ENCODE results near the gene HPD.

GRCh38 chr12:121799156-121799841 is 59.4 kb downstream of the HPD start:
- TF ChIP-seq, protein P1, sequence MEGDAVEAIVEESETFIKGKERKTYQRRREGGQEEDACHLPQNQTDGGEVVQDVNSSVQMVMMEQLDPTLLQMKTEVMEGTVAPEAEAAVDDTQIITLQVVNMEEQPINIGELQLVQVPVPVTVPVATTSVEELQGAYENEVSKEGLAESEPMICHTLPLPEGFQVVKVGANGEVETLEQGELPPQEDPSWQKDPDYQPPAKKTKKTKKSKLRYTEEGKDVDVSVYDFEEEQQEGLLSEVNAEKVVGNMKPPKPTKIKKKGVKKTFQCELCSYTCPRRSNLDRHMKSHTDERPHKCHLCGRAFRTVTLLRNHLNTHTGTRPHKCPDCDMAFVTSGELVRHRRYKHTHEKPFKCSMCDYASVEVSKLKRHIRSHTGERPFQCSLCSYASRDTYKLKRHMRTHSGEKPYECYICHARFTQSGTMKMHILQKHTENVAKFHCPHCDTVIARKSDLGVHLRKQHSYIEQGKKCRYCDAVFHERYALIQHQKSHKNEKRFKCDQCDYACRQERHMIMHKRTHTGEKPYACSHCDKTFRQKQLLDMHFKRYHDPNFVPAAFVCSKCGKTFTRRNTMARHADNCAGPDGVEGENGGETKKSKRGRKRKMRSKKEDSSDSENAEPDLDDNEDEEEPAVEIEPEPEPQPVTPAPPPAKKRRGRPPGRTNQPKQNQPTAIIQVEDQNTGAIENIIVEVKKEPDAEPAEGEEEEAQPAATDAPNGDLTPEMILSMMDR (conservative IDR thresholded peaks at IDR 0.05; ENCODE audit: low read depth, low read length), result no peak
- TF ChIP-seq POLR2A (IDR thresholded peaks at IDR 0.05; ENCODE audit: low read depth, low read length) (no peak), MAZ (IDR thresholded peaks at IDR 0.05; ENCODE audit: borderline replicate concordance, low read depth, low read length) (peak; percentile 9; the same call in 1 of the 2 replicates), RAD21 (IDR thresholded peaks at IDR 0.05; ENCODE audit: low read length) (no peak), MAFK (IDR thresholded peaks at IDR 0.05; ENCODE audit: low read depth, low read length) (no peak), MXI1 (IDR thresholded peaks at IDR 0.05; ENCODE audit: borderline replicate concordance, low read depth, low read length) (no peak), FOS (IDR thresholded peaks at IDR 0.05; ENCODE audit: low read depth, low read length) (no peak), BHLHE40 (IDR thresholded peaks at IDR 0.05; ENCODE audit: low read depth, low read length) (no peak), SMC3 (IDR thresholded peaks at IDR 0.05; ENCODE audit: low read depth, low read length) (no peak)
- TF ChIP-seq, protein P2, sequence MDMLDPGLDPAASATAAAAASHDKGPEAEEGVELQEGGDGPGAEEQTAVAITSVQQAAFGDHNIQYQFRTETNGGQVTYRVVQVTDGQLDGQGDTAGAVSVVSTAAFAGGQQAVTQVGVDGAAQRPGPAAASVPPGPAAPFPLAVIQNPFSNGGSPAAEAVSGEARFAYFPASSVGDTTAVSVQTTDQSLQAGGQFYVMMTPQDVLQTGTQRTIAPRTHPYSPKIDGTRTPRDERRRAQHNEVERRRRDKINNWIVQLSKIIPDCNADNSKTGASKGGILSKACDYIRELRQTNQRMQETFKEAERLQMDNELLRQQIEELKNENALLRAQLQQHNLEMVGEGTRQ (IDR thresholded peaks at IDR 0.05; ENCODE audit: low read depth, low read length), result no peak
